ENCODE data around the gene PARD6A.

- TF ChIP-seq, protein P1, sequence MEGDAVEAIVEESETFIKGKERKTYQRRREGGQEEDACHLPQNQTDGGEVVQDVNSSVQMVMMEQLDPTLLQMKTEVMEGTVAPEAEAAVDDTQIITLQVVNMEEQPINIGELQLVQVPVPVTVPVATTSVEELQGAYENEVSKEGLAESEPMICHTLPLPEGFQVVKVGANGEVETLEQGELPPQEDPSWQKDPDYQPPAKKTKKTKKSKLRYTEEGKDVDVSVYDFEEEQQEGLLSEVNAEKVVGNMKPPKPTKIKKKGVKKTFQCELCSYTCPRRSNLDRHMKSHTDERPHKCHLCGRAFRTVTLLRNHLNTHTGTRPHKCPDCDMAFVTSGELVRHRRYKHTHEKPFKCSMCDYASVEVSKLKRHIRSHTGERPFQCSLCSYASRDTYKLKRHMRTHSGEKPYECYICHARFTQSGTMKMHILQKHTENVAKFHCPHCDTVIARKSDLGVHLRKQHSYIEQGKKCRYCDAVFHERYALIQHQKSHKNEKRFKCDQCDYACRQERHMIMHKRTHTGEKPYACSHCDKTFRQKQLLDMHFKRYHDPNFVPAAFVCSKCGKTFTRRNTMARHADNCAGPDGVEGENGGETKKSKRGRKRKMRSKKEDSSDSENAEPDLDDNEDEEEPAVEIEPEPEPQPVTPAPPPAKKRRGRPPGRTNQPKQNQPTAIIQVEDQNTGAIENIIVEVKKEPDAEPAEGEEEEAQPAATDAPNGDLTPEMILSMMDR (conservative IDR thresholded peaks at IDR 0.05) = no peak
- TF ChIP-seq ZFX (IDR thresholded peaks at IDR 0.05) = no peak
Measured at GRCh38 chr16:67650023-67650422, 10.7 kb upstream of the PARD6A start.

All from C4-2B (cell line).